ENCODE results near the gene ASXL1. TPM values are rescaled to one million over a fixed set of nuclear protein-coding genes. Genes with fewer than 3 reads are reported as not detected.

The ASXL1 gene
- polyA plus RNA-seq, 2 of the 4 experiments (the other 2 are of a cell fraction): 35.7 to 36.0 TPM

- no peak overlapping the region for H3K27ac ChIP-seq
- no peak overlapping the region for H3K4me2 ChIP-seq
- TF ChIP-seq REST (IDR thresholded peaks at IDR 0.05): no peak
- TF ChIP-seq SREBF2 (IDR thresholded peaks at IDR 0.05): no peak
- TF ChIP-seq HOXB13 (CRISPR knock-in tag; IDR thresholded peaks at IDR 0.05; ENCODE audit: low read depth): no peak
- no peak for TF ChIP-seq CHD4 (IDR thresholded peaks at IDR 0.05; ENCODE audit: borderline replicate concordance)
- H3K4me3 ChIP-seq: no peak overlapping the region
- FAIRE-seq: no peak
- H3K4me1 ChIP-seq: 0 out of 3 replicates have a peak, but pooled peaks cover 4% of the 10 kb centered on the region
- H3K9me3 ChIP-seq: no peaks in the 10 kb centered on the region
- ChIA-PET CTCF (interaction anchor here (0.6 to 1.0 kb wide), 5 partner anchors 9 to 42 kb away, joined by 3 read pairs; no protein-coding TSS in a partner anchor), POLR2A (no interaction called here)
- DNase-seq (ENCODE audit: low read depth in 1 of 2, low spot score in 1 of 2): no peak
- 83% methylated on average over 2 of the region's 2 CpGs for WGBS (ENCODE audit: missing lambda C conversion rate)
- no peak for ATAC-seq
Observed at GRCh38 chr20:32315891-32316290, 42.2 kb upstream of the ASXL1 start.

- no peak for FAIRE-seq
- DNase-seq (ENCODE audit: low read depth in 1 of 2, low spot score in 1 of 2): peak in 1 of 2 experiments; percentile 22
- ATAC-seq: no peak
Observed at GRCh38 chr20:32316667-32317066, 41.5 kb upstream of the ASXL1 start.

More at GRCh38 chr20:32316667-32317066, 41.5 kb upstream of the ASXL1 start:
- H3K27ac ChIP-seq: no peak overlapping the region
- TF ChIP-seq NPAS2 (CRISPR knock-in tag; IDR thresholded peaks at IDR 0.05; ENCODE audit: borderline replicate concordance) (no peak), KDM5A (IDR thresholded peaks at IDR 0.05) (no peak), HDAC2 (IDR thresholded peaks at IDR 0.05) (no peak), POLR2AphosphoS2 (conservative IDR thresholded peaks at IDR 0.05; ENCODE audit: low read length) (no peak), RARB (CRISPR knock-in tag; IDR thresholded peaks at IDR 0.05) (no peak), EHMT2 (IDR thresholded peaks at IDR 0.05; ENCODE audit: low read depth) (no peak), ZSCAN20 (CRISPR knock-in tag; IDR thresholded peaks at IDR 0.05) (no peak), RFX5 (IDR thresholded peaks at IDR 0.05) (no peak), HEYL (CRISPR knock-in tag; IDR thresholded peaks at IDR 0.05) (no peak), ZFP36 (IDR thresholded peaks at IDR 0.05; ENCODE audit: borderline replicate concordance, partially characterized antibody) (no peak), CBX2 (IDR thresholded peaks at IDR 0.05; ENCODE audit: borderline replicate concordance, low read depth) (no peak), BCL3 (IDR thresholded peaks at IDR 0.05) (no peak), PBX3 (IDR thresholded peaks at IDR 0.05) (no peak), PHF8 (IDR thresholded peaks at IDR 0.05; ENCODE audit: borderline replicate concordance, low read depth) (no peak), RCOR1 (IDR thresholded peaks at IDR 0.05; ENCODE audit: low read depth, low read length) (no peak), SREBF2 (IDR thresholded peaks at IDR 0.05) (no peak), EHF (CRISPR knock-in tag; IDR thresholded peaks at IDR 0.05) (no peak), EP300 (IDR thresholded peaks at IDR 0.05) (no peak), CTCF (IDR thresholded peaks at IDR 0.05) (no peak)
- no peak overlapping the region for H3K4me2 ChIP-seq
- CTCF ChIA-PET: interaction anchor here (1.0 kb wide), 2 partner anchors 8 to 15 kb away, joined by 3 read pairs; no protein-coding TSS in a partner anchor
- POLR2A ChIA-PET: no interaction called here
- 0 out of 3 replicates have a peak, but pooled peaks cover 4% of the 10 kb centered on the region for H3K4me1 ChIP-seq
- 84% methylated on average over 7 of the region's 7 CpGs for WGBS (ENCODE audit: missing lambda C conversion rate)
- H3K9me3 ChIP-seq: no peaks in the 10 kb centered on the region
- no peak overlapping the region for H3K4me3 ChIP-seq
